Neural progenitor cell (in vitro differentiated cells): ENCODE results near the gene DZIP1.

Experiments
- CTCF ChIP-seq: fragments of 200-600 bp; sonication (generic); IDR thresholded peaks from 2 replicates; pipeline ENCODE4 v1.5.1; 2017; ENCODE audit warnings: antibody characterized with exemption, mild to moderate bottlenecking
- EZH2 ChIP-seq: fragments of 200-600 bp; sonication (generic); IDR thresholded peaks from 2 replicates; pipeline ENCODE4 v1.6.1; 2017; ENCODE audit warnings: antibody characterized with exemption, mild to moderate bottlenecking, moderate library complexity

GRCh38 chr13:95579303-95579702, 65.2 kb downstream of the DZIP1 start:
- no peak for TF ChIP-seq CTCF
- no peak for TF ChIP-seq EZH2
